Neural progenitor cell (in vitro differentiated cells): ENCODE results near the gene SPTAN1. TPM values are rescaled to one million over a fixed set of nuclear protein-coding genes. Genes with fewer than 3 reads are reported as not detected.
"Not testable (repeated sequence)": the region's sequence is repeated elsewhere in the genome, so short reads cannot be mapped to it uniquely, and the experiment has no call there.

Experiments used
- DNase-seq: peaks from one replicate; pipeline ENCODE4 v3.0.0-alpha.2; 2016; ENCODE audit warnings: low spot score
- H2AFZ ChIP-seq: fragments of 200-600 bp; sonication (generic); replicated peaks from 2 replicates; pipeline ENCODE4 v1.6.1; 2016; ENCODE audit warnings: antibody characterized with exemption
- H3F3A ChIP-seq: fragments of 200-600 bp; sonication (generic); 2 replicates; pipeline ENCODE4 v1.6.1; 2016; ENCODE audit warnings: antibody characterized with exemption, low read depth
- H3K27ac ChIP-seq: fragments of 200-600 bp; sonication (generic); 2 replicates; pipeline ENCODE4 v1.5.1; 2016; ENCODE audit warnings: mild to moderate bottlenecking
- H3K27me3 ChIP-seq: fragments of 200-600 bp; sonication (generic); 2 replicates; pipeline ENCODE4 v1.6.1; 2016; ENCODE audit warnings: mild to moderate bottlenecking, moderate library complexity
- H3K36me3 ChIP-seq: fragments of 200-600 bp; sonication (generic); 2 replicates; pipeline ENCODE4 v1.5.1; 2016
- H3K4me1 ChIP-seq: fragments of 200-600 bp; sonication (generic); 2 replicates; pipeline ENCODE4 v1.6.1; 2016; ENCODE audit warnings: mixed run types
- H3K4me2 ChIP-seq: fragments of 200-600 bp; sonication (generic); 2 replicates; pipeline ENCODE4 v1.6.1; 2016
- H3K4me3 ChIP-seq: fragments of 200-600 bp; sonication (generic); 2 replicates; pipeline ENCODE4 v1.5.1; 2016
- H3K79me2 ChIP-seq: fragments of 200-600 bp; sonication (generic); 2 replicates; pipeline ENCODE4 v1.6.1; 2016; ENCODE audit warnings: low read depth
- H3K9ac ChIP-seq: fragments of 200-600 bp; sonication (generic); 2 replicates; pipeline ENCODE4 v1.6.1; 2016
- H3K9me3 ChIP-seq: fragments of 200-600 bp; sonication (generic); 2 replicates; pipeline ENCODE4 v1.5.1; 2016; ENCODE audit warnings: low read depth
- H4K20me1 ChIP-seq: fragments of 200-600 bp; sonication (generic); 2 replicates; pipeline ENCODE4 v1.6.1; 2016; ENCODE audit warnings: low read depth
- H3K27ac Mint-ChIP-seq: 3 replicates; pipeline ENCODE4 v1.8.0; 2021; ENCODE audit warnings: mixed read lengths
- H3K27me3 Mint-ChIP-seq: 2 replicates; pipeline ENCODE4 v1.8.0; 2022; ENCODE audit warnings: low read depth, mild to moderate bottlenecking, inconsistent platforms, moderate library complexity, mixed read lengths; ENCODE audit not compliant: insufficient read depth
- H3K36me3 Mint-ChIP-seq: 3 replicates; pipeline ENCODE4 v1.8.0; 2021; ENCODE audit warnings: mixed read lengths
- H3K4me1 Mint-ChIP-seq: 3 replicates; pipeline ENCODE4 v1.8.0; 2021; ENCODE audit warnings: mixed read lengths
- H3K4me3 Mint-ChIP-seq: 3 replicates; pipeline ENCODE4 v1.8.0; 2021; ENCODE audit warnings: mild to moderate bottlenecking, moderate library complexity, mixed read lengths
- H3K9me3 Mint-ChIP-seq: 3 replicates; pipeline ENCODE4 v1.8.0; 2020; ENCODE audit warnings: mixed read lengths
- EZH2 ChIP-seq: fragments of 200-600 bp; sonication (generic); IDR thresholded peaks from 2 replicates; pipeline ENCODE4 v1.6.1; 2017; ENCODE audit warnings: antibody characterized with exemption, mild to moderate bottlenecking, moderate library complexity
- EZH2phosphoT487 ChIP-seq: fragments of 200-600 bp; sonication (generic); IDR thresholded peaks from 2 replicates; pipeline ENCODE4 v1.6.1; 2017; ENCODE audit warnings: antibody characterized with exemption
- total RNA-seq: library from RNA; depleted of rRNA; stranded (reverse); fragments of >200 nt; gene quantifications from 2 replicates; pipeline ENCODE4 v1.2.3, GENCODE V29; 2015; ENCODE audit warnings: low replicate concordance
- TF ChIP-seq, protein P1 (sequence below): fragments of 200-600 bp; sonication (generic); IDR thresholded peaks from 2 replicates; pipeline ENCODE4 v1.5.1; 2017; ENCODE audit warnings: antibody characterized with exemption, mild to moderate bottlenecking

Gene SPTAN1
- total RNA-seq, result 112 and 141 TPM in 2 replicates

DNA sequence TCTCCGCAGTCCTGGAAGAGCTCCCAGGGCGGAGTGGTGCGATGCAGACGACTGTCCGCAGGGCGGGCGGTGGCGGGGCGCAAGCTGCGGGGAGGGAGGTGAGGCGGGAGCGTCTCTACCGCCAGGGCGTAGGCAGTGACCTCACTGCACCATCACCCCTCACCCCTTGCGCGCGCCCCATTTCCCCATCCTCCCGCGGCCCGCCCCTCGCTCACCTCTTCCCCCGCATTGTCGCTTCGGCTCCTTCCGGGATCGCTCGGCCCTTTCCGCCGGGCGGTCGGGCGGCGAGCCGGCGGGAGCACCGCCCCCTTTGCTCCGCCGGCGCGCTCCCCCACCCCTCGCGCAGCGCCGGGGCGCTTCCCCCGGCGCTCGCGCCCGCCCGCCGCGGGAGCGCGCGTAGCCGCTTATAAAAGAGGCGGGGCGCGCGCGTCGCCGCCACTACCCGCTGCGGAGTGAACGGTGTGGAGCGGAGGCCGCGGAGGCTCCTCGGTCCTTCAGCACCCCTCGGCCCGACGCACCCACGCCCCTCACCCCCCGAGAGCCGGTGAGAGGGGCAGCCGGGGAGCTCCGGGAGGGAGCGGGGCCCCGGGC is at the start of gene SPTAN1:
Gene SPTAN1 (plus strand): TSS at position 435 of the 591 bp plus-strand sequence. CDS start 14,154 bp downstream, outside the sequence.
- Histone ChIP-seq H3K4me1 (peaks cover 28% of the 10 kb centered on the region), H3K36me3 (no peaks in the 10 kb centered on the region), H3K9me3 (no peaks in the 10 kb centered on the region), H3K9ac (peak within 1 kb of the TSS; percentile 76), H3K4me3 (peak within 1 kb of the TSS; percentile 94), H3K27ac (peak within 1 kb of the TSS; percentile 76), H2AFZ (peak within 1 kb of the TSS; percentile 64), H3K4me2 (peak within 1 kb of the TSS; percentile 91), H3F3A (peaks cover 21% of the 10 kb centered on the region), H3K27me3 (no peaks in the 10 kb centered on the region), H4K20me1 (peaks cover 41% of the 10 kb centered on the region), H3K79me2 (peaks cover 43% of the 10 kb centered on the region)
- no peaks in the 10 kb centered on the region for H3K36me3 Mint-ChIP-seq
- H3K27me3 Mint-ChIP-seq, result peaks cover 2% of the 10 kb centered on the region
- peaks cover 39% of the 10 kb centered on the region for H3K4me1 Mint-ChIP-seq
- DNase-seq, result peak; percentile 96
- H3K27ac Mint-ChIP-seq, result peak within 1 kb of the TSS; percentile 22
- peak within 1 kb of the TSS; percentile 92 for H3K4me3 Mint-ChIP-seq
- no peak for TF ChIP-seq EZH2
- TF ChIP-seq, protein P1, sequence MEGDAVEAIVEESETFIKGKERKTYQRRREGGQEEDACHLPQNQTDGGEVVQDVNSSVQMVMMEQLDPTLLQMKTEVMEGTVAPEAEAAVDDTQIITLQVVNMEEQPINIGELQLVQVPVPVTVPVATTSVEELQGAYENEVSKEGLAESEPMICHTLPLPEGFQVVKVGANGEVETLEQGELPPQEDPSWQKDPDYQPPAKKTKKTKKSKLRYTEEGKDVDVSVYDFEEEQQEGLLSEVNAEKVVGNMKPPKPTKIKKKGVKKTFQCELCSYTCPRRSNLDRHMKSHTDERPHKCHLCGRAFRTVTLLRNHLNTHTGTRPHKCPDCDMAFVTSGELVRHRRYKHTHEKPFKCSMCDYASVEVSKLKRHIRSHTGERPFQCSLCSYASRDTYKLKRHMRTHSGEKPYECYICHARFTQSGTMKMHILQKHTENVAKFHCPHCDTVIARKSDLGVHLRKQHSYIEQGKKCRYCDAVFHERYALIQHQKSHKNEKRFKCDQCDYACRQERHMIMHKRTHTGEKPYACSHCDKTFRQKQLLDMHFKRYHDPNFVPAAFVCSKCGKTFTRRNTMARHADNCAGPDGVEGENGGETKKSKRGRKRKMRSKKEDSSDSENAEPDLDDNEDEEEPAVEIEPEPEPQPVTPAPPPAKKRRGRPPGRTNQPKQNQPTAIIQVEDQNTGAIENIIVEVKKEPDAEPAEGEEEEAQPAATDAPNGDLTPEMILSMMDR, result peak; percentile 12
- TF ChIP-seq EZH2phosphoT487, result no peak
- no peaks in the 10 kb centered on the region for H3K9me3 Mint-ChIP-seq

DNA sequence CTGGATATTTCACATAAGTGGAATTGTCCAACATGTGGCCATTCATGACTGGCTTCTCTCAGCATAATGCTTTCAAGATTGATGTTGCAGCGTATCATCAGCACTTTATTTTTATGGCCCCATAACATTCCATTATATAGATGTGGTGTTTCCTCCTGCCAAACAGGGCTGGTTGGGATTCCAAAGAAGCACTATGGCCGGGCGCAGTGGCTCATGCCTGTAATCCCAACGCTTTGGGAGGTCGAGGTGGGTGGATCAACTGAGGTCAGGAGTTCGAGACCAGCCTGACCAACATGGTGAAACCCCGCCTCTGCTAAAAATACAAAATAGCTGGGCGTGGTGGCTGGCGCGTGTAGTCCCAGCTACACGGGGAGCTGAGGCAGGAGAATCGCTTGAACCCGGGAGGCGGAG is 49.0 kb upstream of the SPTAN1 start:
- not testable (repeated sequence) for H3K4me3 ChIP-seq, H2AFZ ChIP-seq

DNA sequence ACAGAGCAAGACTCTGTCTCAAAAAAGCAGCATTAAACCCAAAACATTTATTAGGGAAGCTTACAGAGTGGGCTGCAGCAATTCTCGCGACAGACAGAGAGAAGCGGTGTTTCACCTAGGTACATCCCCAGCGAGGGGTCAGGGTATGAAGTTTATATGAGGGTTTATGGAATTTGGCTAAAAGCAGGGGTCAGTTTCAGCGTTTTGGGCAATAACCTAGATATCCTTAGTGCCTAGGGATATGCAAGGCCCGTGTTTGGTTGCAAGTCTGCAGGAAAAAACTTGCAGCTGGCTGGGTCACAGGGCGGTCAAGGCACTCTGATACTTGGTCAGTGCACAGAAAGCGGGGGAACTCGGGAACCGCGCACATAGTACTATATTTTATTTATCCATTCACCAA is 48.5 kb upstream of the SPTAN1 start:
- H3K36me3 ChIP-seq, result no peaks in the 10 kb centered on the region
- H3F3A ChIP-seq, result peaks cover 8% of the 10 kb centered on the region
- peak overlapping the region; percentile 86 for H3K4me2 ChIP-seq
- peak overlapping the region; percentile 79 for H2AFZ ChIP-seq
- H4K20me1 ChIP-seq, result peaks cover 7% of the 10 kb centered on the region
- H3K4me3 ChIP-seq, result peak overlapping the region; percentile 90
- peaks cover 11% of the 10 kb centered on the region for H3K4me1 Mint-ChIP-seq
- H3K27me3 ChIP-seq, result no peaks in the 10 kb centered on the region
- peaks cover 7% of the 10 kb centered on the region for H3K36me3 Mint-ChIP-seq
- H3K27me3 Mint-ChIP-seq, result no peaks in the 10 kb centered on the region
- peak; percentile 18 for DNase-seq
- peaks cover 22% of the 10 kb centered on the region for H3K79me2 ChIP-seq
- H3K9me3 Mint-ChIP-seq, result no peaks in the 10 kb centered on the region
- peak overlapping the region; percentile 100 for H3K4me3 Mint-ChIP-seq
- peaks cover 9% of the 10 kb centered on the region for H3K4me1 ChIP-seq
- no peak overlapping the region for H3K27ac Mint-ChIP-seq
- no peak overlapping the region for H3K9ac ChIP-seq
- no peak overlapping the region for H3K27ac ChIP-seq
- no peaks in the 10 kb centered on the region for H3K9me3 ChIP-seq
- no peak for TF ChIP-seq EZH2
- no peak for TF ChIP-seq EZH2phosphoT487
- TF ChIP-seq, protein P1, result no peak

More for the DNA sequence above, 49.0 kb upstream of the SPTAN1 start:
- not testable (repeated sequence) for H3K36me3 Mint-ChIP-seq, H3K9me3 Mint-ChIP-seq, H3K4me1 ChIP-seq, H3F3A ChIP-seq, DNase-seq, H3K9ac ChIP-seq, H3K27me3 ChIP-seq, H3K27ac ChIP-seq, H3K27me3 Mint-ChIP-seq, H4K20me1 ChIP-seq, H3K9me3 ChIP-seq, H3K36me3 ChIP-seq, H3K27ac Mint-ChIP-seq
- Histone ChIP-seq H3K4me2 (peak overlapping the region; percentile 86), H3K79me2 (peaks cover 22% of the 10 kb centered on the region)
- peak overlapping the region; percentile 100 for H3K4me3 Mint-ChIP-seq
- peaks cover 11% of the 10 kb centered on the region for H3K4me1 Mint-ChIP-seq
